H1 (cell line): ENCODE measurements around the gene TNFRSF13B. TPM values are rescaled to one million over a fixed set of nuclear protein-coding genes. Genes with fewer than 3 reads are reported as not detected.

Experiments
- CTCF ChIA-PET: fragments of 300-600 bp; sonication (Branson Sonifier 250); formaldehyde crosslinking; loops from one replicate; lab custom pipeline; 2021; ENCODE audit not compliant: partially characterized antibody; lab: Charles Lee
- POLR2A ChIA-PET: fragments of 300-600 bp; sonication (Branson Sonifier 250); formaldehyde crosslinking; loops from one replicate; lab custom pipeline; 2021; ENCODE audit warnings: inconsistent platforms; ENCODE audit not compliant: partially characterized antibody; lab: Charles Lee
- DNase-seq, 2 experiments: peaks; one replicate each; pipeline versions ENCODE4 v3.0.0 to v3.0.0-alpha.2; 2010 to 2022; ENCODE audit warnings: low spot score in 2 of 2, low read depth in 1 of 2, mixed read lengths in 1 of 2
- FAIRE-seq: peaks from 2 replicates; lab custom pipeline; 2011; peaks lifted over from hg19 to GRCh38; lab: Jason Lieb, UNC
- H2AFZ ChIP-seq: 2 replicates; pipeline ENCODE4 v1.8.1; 2012; ENCODE audit warnings: low read length, inconsistent platforms
- H2AK5ac ChIP-seq: 2 replicates; pipeline ENCODE4 v1.6.1; 2013; ENCODE audit warnings: low read depth, low read length
- H2BK120ac ChIP-seq: replicated peaks from 2 replicates; pipeline ENCODE3; 2013; ENCODE audit warnings: low read depth, low read length, inconsistent platforms
- H2BK12ac ChIP-seq: 2 replicates; pipeline ENCODE4 v1.6.1; 2013; ENCODE audit warnings: low read depth, low read length
- H2BK15ac ChIP-seq: 2 replicates; pipeline ENCODE4 v1.6.1; 2013; ENCODE audit warnings: low read length
- H2BK20ac ChIP-seq: 2 replicates; pipeline ENCODE4 v1.6.1; 2013; ENCODE audit warnings: low read length
- H2BK5ac ChIP-seq: 2 replicates; pipeline ENCODE4 v1.6.1; 2013; ENCODE audit warnings: low read depth, low read length
- H3K14ac ChIP-seq: 2 replicates; pipeline ENCODE4 v1.6.1; 2013; ENCODE audit warnings: inconsistent platforms; ENCODE audit not compliant: insufficient read length
- H3K18ac ChIP-seq: 2 replicates; pipeline ENCODE4 v1.6.1; 2013; ENCODE audit warnings: low read length; ENCODE audit errors: extremely low read depth
- H3K23ac ChIP-seq: 2 replicates; pipeline ENCODE4 v1.6.1; 2013; ENCODE audit warnings: inconsistent platforms; ENCODE audit not compliant: insufficient read length
- H3K23me2 ChIP-seq: 2 replicates; pipeline ENCODE4 v1.6.1; 2013; ENCODE audit warnings: low read depth, low read length
- H3K27ac ChIP-seq: 2 replicates; pipeline ENCODE4 v1.6.1; 2011; ENCODE audit warnings: low read depth, low read length, inconsistent platforms
- H3K27me3 ChIP-seq, 4 experiments: replicated peaks in 1 of 4; 1 replicate in 1 of 4; 2 replicates in 3 of 4; pipeline versions ENCODE4 v1.6.1 to v1.8.1; 2011 to 2013; ENCODE audit warnings: low read length in 3 of 4, mild to moderate bottlenecking in 3 of 4, inconsistent platforms in 2 of 4, mixed read lengths in 2 of 4, moderate library complexity in 1 of 4; ENCODE audit not compliant: control insufficient read depth in 3 of 4, insufficient read depth in 3 of 4; ENCODE audit errors: extremely low read depth in 1 of 4
- H3K36me3 ChIP-seq, 4 experiments: 2 replicates each; pipeline versions ENCODE4 v1.6.1 to v1.8.1; 2011 to 2013; ENCODE audit warnings: mild to moderate bottlenecking in 4 of 4, low read length in 3 of 4, moderate library complexity in 2 of 4, control low read depth in 1 of 4, inconsistent platforms in 1 of 4; ENCODE audit not compliant: insufficient read depth in 4 of 4, control insufficient read depth in 2 of 4
- H3K4ac ChIP-seq: replicated peaks from 2 replicates; pipeline ENCODE3; 2013; ENCODE audit warnings: low read length, low read depth, mixed read lengths, inconsistent platforms; ENCODE audit not compliant: insufficient read length
- H3K4me1 ChIP-seq, 4 experiments: replicated peaks in 1 of 4; 1 replicate in 1 of 4; 2 replicates in 3 of 4; pipeline versions ENCODE4 v1.6.1 to v1.8.1; 2011 to 2013; ENCODE audit warnings: low read length in 3 of 4, inconsistent platforms in 2 of 4, mixed read lengths in 1 of 4; ENCODE audit not compliant: insufficient read depth in 4 of 4, control insufficient read depth in 3 of 4
- H3K4me2 ChIP-seq, 2 experiments: 2 replicates each; pipeline versions ENCODE4 v1.6.1 to v1.8.1; 2011 to 2013; ENCODE audit warnings: low read depth in 2 of 2, low read length in 2 of 2, control low read depth in 1 of 2, inconsistent platforms in 1 of 2, mild to moderate bottlenecking in 1 of 2; ENCODE audit not compliant: insufficient read depth in 1 of 2
- H3K4me3 ChIP-seq, 4 experiments: fragments of 200-600, 300-600 bp in 1 of 4; sonication (generic), shearing (Covaris generic), sonication (Bioruptor Twin) in 1 of 4; 2 replicates each; pipeline versions ENCODE4 v1.5.1 to v1.8.1; 2011 to 2016; ENCODE audit warnings: low read length in 4 of 4, low read depth in 3 of 4, control low read depth in 2 of 4, inconsistent platforms in 2 of 4, mild to moderate bottlenecking in 2 of 4, mixed read lengths in 1 of 4, moderate library complexity in 1 of 4; ENCODE audit not compliant: insufficient read depth in 2 of 4; ENCODE audit errors: extremely low read depth in 1 of 4
- H3K56ac ChIP-seq: replicated peaks from 2 replicates; pipeline ENCODE3; 2013; ENCODE audit warnings: low read depth, mild to moderate bottlenecking, mixed read lengths, low read length, inconsistent platforms; ENCODE audit not compliant: insufficient read length
- H3K79me1 ChIP-seq: 2 replicates; pipeline ENCODE4 v1.6.1; 2013; ENCODE audit warnings: low read depth, low read length, control low read depth
- H3K79me2 ChIP-seq, 2 experiments: 2 replicates each; pipeline versions ENCODE4 v1.6.1 to v1.8.1; 2012 to 2013; ENCODE audit warnings: low read length in 2 of 2, mild to moderate bottlenecking in 2 of 2, inconsistent platforms in 1 of 2; ENCODE audit not compliant: insufficient read depth in 2 of 2, control insufficient read depth in 1 of 2
- H3K9ac ChIP-seq, 4 experiments: replicated peaks in 1 of 4; 1 replicate in 1 of 4; 2 replicates in 3 of 4; pipeline versions ENCODE4 v1.6.1 to v1.8.1; 2011 to 2013; ENCODE audit warnings: low read depth in 3 of 4, low read length in 3 of 4, control low read depth in 2 of 4, mild to moderate bottlenecking in 2 of 4, moderate library complexity in 2 of 4, inconsistent platforms in 1 of 4; ENCODE audit errors: extremely low read depth in 1 of 4
- H3K9me3 ChIP-seq, 2 experiments: 2 replicates each; pipeline versions ENCODE4 v1.6.1 to v1.8.1; 2012 to 2013; ENCODE audit warnings: mild to moderate bottlenecking in 2 of 2, moderate library complexity in 2 of 2, control low read depth in 1 of 2, inconsistent platforms in 1 of 2, low read depth in 1 of 2, low read length in 1 of 2, mixed read lengths in 1 of 2; ENCODE audit not compliant: insufficient read depth in 2 of 2
- H4K20me1 ChIP-seq, 2 experiments: replicated peaks in 1 of 2; 2 replicates each; pipeline versions ENCODE3 to v1.8.1; 2011 to 2013; ENCODE audit warnings: inconsistent platforms in 2 of 2, low read length in 2 of 2, mild to moderate bottlenecking in 1 of 2; ENCODE audit not compliant: insufficient read depth in 2 of 2, control insufficient read depth in 1 of 2
- H4K5ac ChIP-seq: 2 replicates; pipeline ENCODE4 v1.6.1; 2013; ENCODE audit warnings: low read length, low read depth, mixed read lengths, inconsistent platforms; ENCODE audit not compliant: insufficient read length
- H4K8ac ChIP-seq: 2 replicates; pipeline ENCODE4 v1.8.0; 2013; ENCODE audit warnings: mild to moderate bottlenecking, moderate library complexity, low read length, inconsistent platforms; ENCODE audit not compliant: insufficient read depth; ENCODE audit errors: extremely low read depth
- H4K91ac ChIP-seq: replicated peaks from 2 replicates; pipeline ENCODE3; 2013; ENCODE audit warnings: low read length, mixed read lengths, inconsistent platforms; ENCODE audit not compliant: insufficient read length
- EZH2 ChIP-seq: fragments of 200-600 bp; sonication (generic); IDR thresholded peaks from 2 replicates; pipeline ENCODE4 v1.7.1; 2012; ENCODE audit warnings: low read depth, mild to moderate bottlenecking, moderate library complexity, low read length, inconsistent platforms; ENCODE audit not compliant: severe bottlenecking
- GTF2F1 ChIP-seq: IDR thresholded peaks from 2 replicates; pipeline ENCODE4 v1.6.1; 2012; ENCODE audit warnings: low read depth, low read length, improper control_type of control experiment, borderline replicate concordance
- HDAC6 ChIP-seq: IDR thresholded peaks from one replicate; pipeline ENCODE4 v1.7.1; 2012; ENCODE audit warnings: low read depth, mild to moderate bottlenecking, inconsistent platforms, low read length, moderate library complexity
- POLR2AphosphoS5 ChIP-seq: IDR thresholded peaks from 2 replicates; pipeline ENCODE4 v1.6.1; 2011; ENCODE audit warnings: low read depth, low read length
- POU5F1 ChIP-seq: IDR thresholded peaks from 2 replicates; pipeline ENCODE4 v1.6.1; 2011; ENCODE audit warnings: low read depth, mild to moderate bottlenecking, low read length, moderate library complexity
- RAD21 ChIP-seq, 2 experiments: IDR thresholded peaks in 1 of 2; conservative IDR thresholded peaks in 1 of 2; 2 replicates each; pipeline ENCODE4 v1.6.1; 2011; ENCODE audit warnings: low read depth in 2 of 2, low read length in 2 of 2, improper control_type of control experiment in 1 of 2, inconsistent platforms in 1 of 2, mild to moderate bottlenecking in 1 of 2, moderate library complexity in 1 of 2
- RNF2 ChIP-seq: fragments of 200-900, 300-1000 bp; sonication (generic); IDR thresholded peaks from 2 replicates; pipeline ENCODE4 v1.7.1; 2016; ENCODE audit warnings: borderline replicate concordance, low read depth, mild to moderate bottlenecking, antibody characterized with exemption, low read length; ENCODE audit not compliant: poor library complexity, severe bottlenecking; ENCODE audit errors: missing control alignments
- SIN3A ChIP-seq, 2 experiments: IDR thresholded peaks in 1 of 2; conservative IDR thresholded peaks in 1 of 2; 2 replicates each; pipeline ENCODE4 v1.6.1; 2011 to 2012; ENCODE audit warnings: low read length in 2 of 2, improper control_type of control experiment in 1 of 2, low read depth in 1 of 2, mild to moderate bottlenecking in 1 of 2
- SIX5 ChIP-seq: IDR thresholded peaks from 2 replicates; pipeline ENCODE4 v1.6.1; 2011; ENCODE audit warnings: mild to moderate bottlenecking, low read depth, low read length
- SP4 ChIP-seq: IDR thresholded peaks from 2 replicates; pipeline ENCODE4 v1.6.1; 2012; ENCODE audit warnings: low read length, inconsistent platforms
- SUZ12 ChIP-seq: fragments of 200-600 bp; sonication (generic); IDR thresholded peaks from 2 replicates; pipeline ENCODE4 v1.6.1; 2012; ENCODE audit warnings: mild to moderate bottlenecking, inconsistent platforms, low read length, moderate library complexity, mixed read lengths
- WGBS, 2 experiments: shearing (Covaris generic) in 1 of 2; methylation state at CpG; one replicate each; pipeline versions ENCODE4 v1.1.6 to v1.1.7; 2013 to 2015; ENCODE audit warnings: low lambda C conversion rate in 2 of 2, mixed read lengths in 2 of 2, inconsistent platforms in 1 of 2, low coverage in 1 of 2, missing lambda C conversion rate in 1 of 2; ENCODE audit not compliant: insufficient replicate concordance in 2 of 2, insufficient coverage in 1 of 2, insufficient read length in 1 of 2; ENCODE audit errors: extremely low coverage in 1 of 2, missing lambda C conversion rate in 1 of 2; 5-methylcytosine and 5-hydroxymethylcytosine counted together
- polyA plus RNA-seq, 7 experiments: library from polyadenylated mRNA; depleted of rRNA in 3 of 7; stranded (reverse) in 5 of 7; unstranded in 2 of 7; fragments of >200 nt in 5 of 7; fragments of 200-250 nt in 2 of 7; gene quantifications; 1 replicate in 5 of 7; 2 replicates in 1 of 7; 4 replicates in 1 of 7; pipeline versions ENCODE4 v1.2.1 to v1.2.3, GENCODE V29; 2011 to 2013; ENCODE audit warnings: missing spikeins in 2 of 7, mixed read lengths in 2 of 7
- total RNA-seq: library from RNA; stranded (reverse); fragmentation: NEBNext Ultra II Directional; extraction: Animal tissue kit (Norgen Biotek cat#: 25700); gene quantifications from 2 replicates; pipeline ENCODE4 v1.2.1, GENCODE V29; 2021
- TF ChIP-seq, protein P1 (sequence below): IDR thresholded peaks from 2 replicates; pipeline ENCODE4 v1.6.1; 2011; ENCODE audit warnings: low read length, improper control_type of control experiment

The TNFRSF13B gene
- total and polyA plus RNA-seq, 2 of the 8 experiments (the other 6 are each of a cell fraction or from before 2014, with no cell fraction given), result not detected

DNA sequence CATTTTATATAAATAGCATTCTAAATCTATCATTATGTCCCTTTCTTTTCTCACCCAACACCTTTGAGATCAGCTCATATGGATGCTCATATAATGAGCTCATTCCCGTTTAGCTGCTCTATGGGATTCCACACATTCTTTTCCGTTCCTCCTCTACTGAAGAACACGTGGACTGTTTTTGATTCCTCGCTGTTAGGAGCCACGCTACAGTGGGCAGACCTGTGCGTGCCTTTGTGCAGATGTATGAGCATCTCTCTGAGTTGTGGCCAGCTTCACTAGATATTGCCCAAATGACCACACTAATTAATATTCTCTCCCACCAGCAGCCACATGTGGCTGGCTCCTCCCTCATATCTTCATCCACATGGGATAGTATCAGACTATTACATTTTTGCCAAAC lies 6.0 kb upstream of the TNFRSF13B start:
- no peaks in the 10 kb centered on the region for H3K79me2 ChIP-seq
- H3K36me3 ChIP-seq, result no peaks in the 10 kb centered on the region
- 0 out of 2 replicates have a peak overlapping the region, but pooled peaks have one; percentile 61 for H2BK15ac ChIP-seq
- no peak overlapping the region for H3K4me2 ChIP-seq
- no peak overlapping the region for H3K9ac ChIP-seq
- no peak overlapping the region for H3K14ac ChIP-seq
- no peaks in the 10 kb centered on the region for H4K20me1 ChIP-seq
- H4K91ac ChIP-seq, result no peak overlapping the region
- no peak overlapping the region for H3K56ac ChIP-seq
- ChIA-PET POLR2A (no interaction called here), CTCF (interaction anchor here (0.8 to 2.8 kb wide), 5 partner anchors 8 to 191 kb away, joined by 3 to 17 read pairs (median 3); no protein-coding TSS in a partner anchor)
- H3K4me1 ChIP-seq, result no peaks in the 10 kb centered on the region; a peak in 2 of 7 replicates
- H2BK20ac ChIP-seq, result no peak overlapping the region
- no peaks in the 10 kb centered on the region for H3K27me3 ChIP-seq
- WGBS, 2 experiments, result 69% methylated on average over 6 of the region's 6 CpGs; no CpG with 5 or more reads in 1 of the 2 experiments
- no peaks in the 10 kb centered on the region for H3K79me1 ChIP-seq
- no peak overlapping the region for H3K4ac ChIP-seq
- no peak overlapping the region; the same call in 1 of the 2 replicates for H3K18ac ChIP-seq
- DNase-seq, result peak in 1 of 2 experiments; percentile 17
- no peak overlapping the region for H4K5ac ChIP-seq
- no peak overlapping the region for H2BK5ac ChIP-seq
- H3K27ac ChIP-seq, result no peak overlapping the region
- no peak for FAIRE-seq
- no peak overlapping the region for H2BK120ac ChIP-seq
- H2AK5ac ChIP-seq, result no peak overlapping the region
- no peak overlapping the region for H3K23ac ChIP-seq
- no peaks in the 10 kb centered on the region; the same call in 1 of the 2 replicates for H3K23me2 ChIP-seq
- H2AFZ ChIP-seq, result no peak overlapping the region
- H4K8ac ChIP-seq, result no peak overlapping the region
- H3K4me3 ChIP-seq, result no peak overlapping the region
- H3K9me3 ChIP-seq, result no peaks in the 10 kb centered on the region
- 0 out of 2 replicates have a peak overlapping the region, but pooled peaks have one; percentile 9 for H2BK12ac ChIP-seq
- TF ChIP-seq POU5F1, result no peak
- no peak for TF ChIP-seq SP4
- no peak for TF ChIP-seq RNF2
- no peak for TF ChIP-seq GTF2F1
- TF ChIP-seq HDAC6, result no peak
- TF ChIP-seq SIN3A (conservative IDR thresholded peaks at IDR 0.05 in 1 of 2, IDR thresholded peaks at IDR 0.05 in 1 of 2; ENCODE audit: low read depth in 1 of 2, low read length in 2 of 2), result no peak
- TF ChIP-seq RAD21 (IDR thresholded peaks at IDR 0.05 in 1 of 2, conservative IDR thresholded peaks at IDR 0.05 in 1 of 2; ENCODE audit: low read depth in 2 of 2, low read length in 2 of 2), result no peak
- no peak for TF ChIP-seq POLR2AphosphoS5
- no peak for TF ChIP-seq SIX5
- TF ChIP-seq, protein P1, sequence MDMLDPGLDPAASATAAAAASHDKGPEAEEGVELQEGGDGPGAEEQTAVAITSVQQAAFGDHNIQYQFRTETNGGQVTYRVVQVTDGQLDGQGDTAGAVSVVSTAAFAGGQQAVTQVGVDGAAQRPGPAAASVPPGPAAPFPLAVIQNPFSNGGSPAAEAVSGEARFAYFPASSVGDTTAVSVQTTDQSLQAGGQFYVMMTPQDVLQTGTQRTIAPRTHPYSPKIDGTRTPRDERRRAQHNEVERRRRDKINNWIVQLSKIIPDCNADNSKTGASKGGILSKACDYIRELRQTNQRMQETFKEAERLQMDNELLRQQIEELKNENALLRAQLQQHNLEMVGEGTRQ, result no peak
- TF ChIP-seq EZH2, result no peak
- no peak for TF ChIP-seq SUZ12
